HG03108 (cell line): ENCODE results near the gene SH3RF3.

Source experiments
- ATAC-seq: cut with Tn5 transposase; IDR thresholded peaks from one replicate; pipeline ENCODE4 v1.9.1; 2021; ENCODE audit warnings: moderate library complexity; ENCODE audit not compliant: unreplicated experiment

Gene SH3RF3

GRCh38 chr2:109257653-109258052 lies 128.6 kb downstream of the SH3RF3 start:
- ATAC-seq, result no peak

DNA sequence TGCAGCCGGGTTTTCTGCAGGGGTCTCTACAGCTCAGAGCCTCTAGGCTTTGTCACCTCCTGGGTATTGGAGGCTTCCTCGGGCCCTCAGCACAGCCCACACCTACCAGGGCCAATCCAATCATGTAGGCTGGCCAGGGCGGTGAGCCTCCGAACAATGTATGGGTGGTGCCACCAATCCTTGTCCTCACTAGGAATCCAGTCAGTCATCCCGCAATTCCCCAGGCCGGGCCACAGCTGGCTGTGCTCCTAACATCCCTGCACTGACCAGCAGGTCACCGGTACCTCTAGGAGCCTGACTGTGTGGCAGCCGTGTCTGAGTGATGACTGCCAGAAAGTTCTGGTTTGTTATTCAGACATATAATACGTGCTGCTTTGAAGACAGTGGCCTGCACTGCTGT lies 129.4 kb downstream of the SH3RF3 start:
- no peak for ATAC-seq

DNA sequence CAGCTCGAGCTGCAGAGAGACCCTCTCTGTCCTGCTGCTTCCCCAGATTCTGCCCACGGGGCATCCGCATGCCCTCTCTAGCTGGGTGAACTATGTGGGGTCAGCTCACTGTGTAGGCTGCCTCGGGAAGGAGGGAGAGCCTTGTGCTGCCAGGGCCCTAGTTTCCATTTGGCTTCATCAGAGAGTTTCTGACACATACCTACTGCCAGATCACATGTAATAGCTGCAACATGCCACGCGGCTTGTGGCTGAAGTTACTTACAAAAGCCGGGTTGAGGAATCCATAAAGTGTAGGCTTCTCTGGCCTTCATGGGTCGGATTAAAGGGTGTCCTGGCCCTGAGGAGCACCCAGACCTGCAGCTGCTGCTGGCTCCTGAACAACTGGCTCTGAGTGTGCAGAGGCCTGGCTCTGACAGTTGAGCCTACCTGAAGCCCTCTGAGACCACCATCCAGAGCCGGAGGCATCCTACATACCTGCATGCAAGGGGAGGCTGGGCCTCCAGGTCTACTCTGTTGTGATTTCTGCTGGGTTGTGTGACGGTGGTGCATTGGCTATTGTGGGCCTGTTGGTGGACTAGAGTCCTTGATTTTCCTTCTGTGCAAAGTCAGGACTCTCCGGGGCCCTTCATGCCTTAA lies 130.0 kb downstream of the SH3RF3 start:
- no peak for ATAC-seq

GRCh38 chr2:109259671-109260070 lies 130.7 kb downstream of the SH3RF3 start:
- ATAC-seq, result no peak

GRCh38 chr2:109260116-109260855 lies 131.3 kb downstream of the SH3RF3 start:
- no peak for ATAC-seq

GRCh38 chr2:109260886-109261700 lies 132.1 kb downstream of the SH3RF3 start:
- ATAC-seq, result no peak

GRCh38 chr2:109261906-109262631 lies 133.1 kb downstream of the SH3RF3 start:
- no peak for ATAC-seq

GRCh38 chr2:109264595-109265328 lies 135.8 kb downstream of the SH3RF3 start:
- no peak for ATAC-seq

GRCh38 chr2:109265369-109265768 lies 136.4 kb downstream of the SH3RF3 start:
- no peak for ATAC-seq

- ATAC-seq, result no peak
Observed at GRCh38 chr2:109265953-109266352, 136.9 kb downstream of the SH3RF3 start.

DNA sequence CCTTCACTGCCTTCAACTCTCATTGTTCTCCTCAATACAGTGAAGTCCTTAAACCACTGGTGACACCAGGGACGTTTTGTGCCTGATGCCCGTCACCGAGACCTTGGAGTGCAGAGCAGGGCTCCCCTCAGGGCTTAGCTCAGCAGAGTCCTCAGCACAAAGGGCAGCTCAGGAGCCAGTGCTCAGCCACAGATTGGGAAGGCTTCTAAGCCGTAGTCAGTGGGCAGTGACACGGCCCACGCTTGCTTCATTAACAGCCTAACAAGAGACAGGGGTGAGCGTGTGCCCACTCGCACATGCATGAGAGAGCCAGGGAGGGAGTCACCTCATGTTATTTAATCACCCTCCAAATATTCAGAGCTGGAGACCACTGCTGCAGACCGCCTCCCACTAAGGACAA lies 137.5 kb downstream of the SH3RF3 start:
- ATAC-seq, result no peak

- ATAC-seq, result no peak
Observed at GRCh38 chr2:109266998-109267854, 138.2 kb downstream of the SH3RF3 start.

- ATAC-seq, result no peak
Observed at GRCh38 chr2:109268916-109269315, 139.9 kb downstream of the SH3RF3 start.

GRCh38 chr2:109269706-109270504 lies 140.9 kb downstream of the SH3RF3 start:
- no peak for ATAC-seq

DNA sequence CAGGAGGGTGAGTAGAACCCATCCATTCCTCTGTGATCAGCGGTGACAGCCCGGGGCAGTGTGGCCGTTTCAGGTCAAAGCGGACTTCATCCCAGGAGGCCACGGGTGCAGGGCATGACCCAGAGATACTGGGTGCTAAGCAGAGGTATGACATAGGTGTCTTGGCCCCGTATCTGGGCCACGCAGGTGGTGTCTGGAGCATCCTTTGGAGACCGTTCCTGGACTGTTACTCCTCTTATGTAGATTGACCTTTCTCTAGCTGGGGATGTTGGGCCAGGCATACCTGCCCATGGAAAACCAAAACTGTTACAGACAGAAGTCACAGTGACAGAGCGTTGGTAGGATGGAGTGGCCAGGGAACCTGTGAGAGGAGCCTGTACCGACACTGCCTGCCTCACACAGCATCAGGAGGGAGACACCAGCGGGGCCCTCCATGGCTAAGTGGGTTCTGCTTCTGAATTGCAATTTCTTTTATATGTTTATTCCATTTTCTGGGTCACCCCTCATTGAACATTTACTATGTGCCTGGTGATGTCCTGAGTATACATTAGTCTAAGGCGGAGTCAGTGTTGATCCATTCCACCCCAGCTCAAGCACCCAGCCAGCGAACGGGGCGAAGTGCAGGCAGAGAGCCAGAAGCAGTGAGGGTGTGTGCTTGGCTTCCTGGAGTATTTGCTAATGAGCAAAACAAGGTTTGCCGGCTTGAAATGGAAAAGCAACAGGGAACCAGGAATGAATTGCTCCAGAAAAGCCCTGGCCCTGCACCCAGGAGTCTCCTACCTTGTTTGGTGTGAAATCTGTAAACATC lies 141.7 kb downstream of the SH3RF3 start:
- ATAC-seq, result no peak

- no peak for ATAC-seq
Observed at GRCh38 chr2:109271920-109272319, 142.9 kb downstream of the SH3RF3 start.

GRCh38 chr2:109272461-109272860 lies 143.5 kb downstream of the SH3RF3 start:
- no peak for ATAC-seq
